ENCODE results near the gene CHIC2. TPM values are rescaled to one million over a fixed set of nuclear protein-coding genes. Genes with fewer than 3 reads are reported as not detected.

The CHIC2 gene
- total and polyA plus RNA-seq, 2 experiments from 2014 or later: 61.8 to 70.0 TPM

DNA sequence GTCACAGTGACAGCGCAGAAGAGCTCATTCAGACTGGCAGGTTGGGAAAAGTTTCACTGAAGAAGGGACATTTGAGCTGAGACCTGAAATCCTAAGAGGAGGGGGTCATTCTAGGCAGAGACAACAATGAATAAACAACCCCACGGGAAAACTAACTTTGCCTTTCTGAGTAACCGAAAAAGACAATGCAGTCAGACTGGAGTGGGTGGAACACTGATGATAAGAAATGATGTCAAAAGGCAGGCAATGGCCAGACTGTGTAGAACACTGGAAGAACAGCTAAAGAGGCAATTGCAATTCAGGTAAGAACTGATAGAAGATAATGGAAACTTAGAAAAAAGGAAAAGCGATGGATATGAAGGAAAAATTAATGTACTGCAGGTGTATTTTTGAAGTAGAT is 73.8 kb downstream of the CHIC2 start:
- Histone ChIP-seq H4K20me1 (ENCODE audit: insufficient read depth, poor library complexity, severe bottlenecking) (no peaks in the 10 kb centered on the region), H3K4me1 (ENCODE audit: insufficient read depth) (no peaks in the 10 kb centered on the region), H3K4me3 (no peak overlapping the region), H2AFZ (no peak overlapping the region), H3K9me2 (replicated peaks; ENCODE audit: insufficient read depth) (no peaks in the 10 kb centered on the region), H3K36me3 (replicated peaks; ENCODE audit: insufficient read depth, low read depth) (no peaks in the 10 kb centered on the region), H3K79me2 (no peaks in the 10 kb centered on the region), H3K4me2 (no peak overlapping the region), H3K27ac (no peak overlapping the region), H3K27me3 (no peaks in the 10 kb centered on the region), H3K9me3 (ENCODE audit: low read depth) (no peaks in the 10 kb centered on the region)
- DNase-seq (ENCODE audit: low spot score): no peak
- 65% methylated on average over 4 of the region's 4 CpGs for WGBS (ENCODE audit: low lambda C conversion rate, missing lambda C conversion rate)
- no peak for TF ChIP-seq EZH2 (IDR thresholded peaks at IDR 0.05; ENCODE audit: borderline replicate concordance)
- no peak for TF ChIP-seq EZH2phosphoT487 (IDR thresholded peaks at IDR 0.05; ENCODE audit: low read depth, severe bottlenecking, unreplicated experiment)
- TF ChIP-seq, protein P1, sequence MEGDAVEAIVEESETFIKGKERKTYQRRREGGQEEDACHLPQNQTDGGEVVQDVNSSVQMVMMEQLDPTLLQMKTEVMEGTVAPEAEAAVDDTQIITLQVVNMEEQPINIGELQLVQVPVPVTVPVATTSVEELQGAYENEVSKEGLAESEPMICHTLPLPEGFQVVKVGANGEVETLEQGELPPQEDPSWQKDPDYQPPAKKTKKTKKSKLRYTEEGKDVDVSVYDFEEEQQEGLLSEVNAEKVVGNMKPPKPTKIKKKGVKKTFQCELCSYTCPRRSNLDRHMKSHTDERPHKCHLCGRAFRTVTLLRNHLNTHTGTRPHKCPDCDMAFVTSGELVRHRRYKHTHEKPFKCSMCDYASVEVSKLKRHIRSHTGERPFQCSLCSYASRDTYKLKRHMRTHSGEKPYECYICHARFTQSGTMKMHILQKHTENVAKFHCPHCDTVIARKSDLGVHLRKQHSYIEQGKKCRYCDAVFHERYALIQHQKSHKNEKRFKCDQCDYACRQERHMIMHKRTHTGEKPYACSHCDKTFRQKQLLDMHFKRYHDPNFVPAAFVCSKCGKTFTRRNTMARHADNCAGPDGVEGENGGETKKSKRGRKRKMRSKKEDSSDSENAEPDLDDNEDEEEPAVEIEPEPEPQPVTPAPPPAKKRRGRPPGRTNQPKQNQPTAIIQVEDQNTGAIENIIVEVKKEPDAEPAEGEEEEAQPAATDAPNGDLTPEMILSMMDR (IDR thresholded peaks at IDR 0.05; ENCODE audit: poor library complexity): no peak

DNA sequence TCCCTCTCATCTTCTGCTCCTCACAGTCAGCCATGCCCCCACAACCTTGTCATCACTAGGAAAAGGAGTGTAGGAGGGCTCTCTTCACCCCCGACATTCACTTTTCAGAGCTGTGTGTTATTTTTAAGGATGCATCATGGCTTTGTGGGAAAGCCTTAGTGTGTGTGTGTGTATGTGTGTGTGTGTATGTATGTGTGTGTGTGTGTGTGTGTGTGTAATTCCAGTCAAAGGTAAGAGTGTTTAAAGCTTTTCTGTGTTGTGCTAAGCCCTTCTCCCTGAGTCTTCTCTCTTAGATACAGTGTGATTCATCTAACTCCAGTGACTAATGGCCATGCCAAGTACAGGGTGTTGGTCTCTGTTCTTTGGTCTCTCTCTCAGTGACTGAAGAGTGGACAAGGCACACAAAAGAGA is 76.6 kb downstream of the CHIC2 start:
- no peak overlapping the region for H3K27ac ChIP-seq
- no peak for TF ChIP-seq EZH2 (IDR thresholded peaks at IDR 0.05; ENCODE audit: borderline replicate concordance)
- TF ChIP-seq, protein P1 (IDR thresholded peaks at IDR 0.05; ENCODE audit: poor library complexity): no peak
- no peak for TF ChIP-seq EZH2phosphoT487 (IDR thresholded peaks at IDR 0.05; ENCODE audit: low read depth, severe bottlenecking, unreplicated experiment)
- no peaks in the 10 kb centered on the region for H4K20me1 ChIP-seq (ENCODE audit: insufficient read depth, poor library complexity, severe bottlenecking)
- no peaks in the 10 kb centered on the region for H3K4me1 ChIP-seq (ENCODE audit: insufficient read depth)
- WGBS (ENCODE audit: low lambda C conversion rate, missing lambda C conversion rate): 100% methylated on average over 1 of the region's 1 CpG
- H3K4me3 ChIP-seq: no peak overlapping the region
- no peak overlapping the region for H2AFZ ChIP-seq
- H3K4me2 ChIP-seq: no peak overlapping the region
- DNase-seq (ENCODE audit: low spot score): peak; percentile 10
- no peaks in the 10 kb centered on the region for H3K36me3 ChIP-seq (replicated peaks; ENCODE audit: insufficient read depth, low read depth)
- H3K9me2 ChIP-seq (replicated peaks; ENCODE audit: insufficient read depth): no peaks in the 10 kb centered on the region
- no peaks in the 10 kb centered on the region for H3K27me3 ChIP-seq
- no peaks in the 10 kb centered on the region for H3K9me3 ChIP-seq (ENCODE audit: low read depth)
- no peaks in the 10 kb centered on the region for H3K79me2 ChIP-seq

DNA sequence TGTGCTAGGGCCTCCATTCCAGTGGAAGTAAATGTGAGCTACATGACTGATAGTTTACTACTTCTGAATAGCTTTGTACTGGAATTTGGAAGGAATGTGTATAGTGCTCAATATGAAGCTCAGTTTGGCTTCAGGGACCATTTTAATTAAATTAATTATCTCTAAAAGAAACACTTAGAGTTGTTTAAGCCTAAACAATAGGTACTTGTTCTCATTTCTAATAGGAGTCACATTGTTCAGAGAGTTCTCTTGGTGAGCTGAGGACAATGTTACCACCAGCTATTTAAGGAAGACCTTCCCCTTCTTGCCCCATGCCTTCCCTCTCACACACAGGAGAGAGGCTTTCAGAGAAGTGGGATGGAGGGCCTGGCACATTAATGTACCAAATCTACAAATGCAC is 78.3 kb downstream of the CHIC2 start:
- Histone ChIP-seq H3K9me3 (ENCODE audit: low read depth) (no peaks in the 10 kb centered on the region), H3K4me3 (no peak overlapping the region), H3K79me2 (no peaks in the 10 kb centered on the region), H3K36me3 (replicated peaks; ENCODE audit: insufficient read depth, low read depth) (no peaks in the 10 kb centered on the region), H3K4me1 (ENCODE audit: insufficient read depth) (no peaks in the 10 kb centered on the region), H3K4me2 (no peak overlapping the region), H3K27ac (no peak overlapping the region), H3K9me2 (replicated peaks; ENCODE audit: insufficient read depth) (no peaks in the 10 kb centered on the region), H3K27me3 (no peaks in the 10 kb centered on the region), H4K20me1 (ENCODE audit: insufficient read depth, poor library complexity, severe bottlenecking) (no peaks in the 10 kb centered on the region), H2AFZ (no peak overlapping the region)
- no peak for DNase-seq (ENCODE audit: low spot score)
- TF ChIP-seq, protein P1 (IDR thresholded peaks at IDR 0.05; ENCODE audit: poor library complexity): no peak
- no peak for TF ChIP-seq EZH2 (IDR thresholded peaks at IDR 0.05; ENCODE audit: borderline replicate concordance)
- TF ChIP-seq EZH2phosphoT487 (IDR thresholded peaks at IDR 0.05; ENCODE audit: low read depth, severe bottlenecking, unreplicated experiment): no peak

DNA sequence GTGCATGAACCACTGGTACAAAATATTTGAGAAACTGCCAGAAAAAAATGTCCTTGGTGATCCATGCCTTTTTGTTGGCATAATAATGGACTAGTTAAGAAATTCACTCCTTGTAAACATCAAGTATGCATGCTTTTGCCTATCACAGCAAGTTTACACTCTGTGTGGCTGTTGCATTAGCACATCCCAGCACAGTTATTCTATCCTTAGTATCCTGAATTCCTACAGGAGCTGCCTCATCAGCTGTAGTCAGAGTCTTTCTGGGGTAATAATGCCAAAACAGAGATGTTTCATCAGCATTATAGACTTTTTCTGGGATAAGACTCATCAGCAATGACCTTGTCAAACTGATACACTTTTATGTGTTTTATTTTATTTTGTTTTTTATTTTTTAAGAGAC is 82.8 kb downstream of the CHIC2 start:
- H3K9me2 ChIP-seq (replicated peaks; ENCODE audit: insufficient read depth): no peaks in the 10 kb centered on the region
- no peak overlapping the region for H3K4me2 ChIP-seq
- no peaks in the 10 kb centered on the region for H3K27me3 ChIP-seq
- H2AFZ ChIP-seq: no peak overlapping the region
- H3K4me1 ChIP-seq (ENCODE audit: insufficient read depth): no peaks in the 10 kb centered on the region
- TF ChIP-seq EZH2phosphoT487 (IDR thresholded peaks at IDR 0.05; ENCODE audit: low read depth, severe bottlenecking, unreplicated experiment) (no peak), EZH2 (IDR thresholded peaks at IDR 0.05; ENCODE audit: borderline replicate concordance) (no peak)
- TF ChIP-seq, protein P1 (IDR thresholded peaks at IDR 0.05; ENCODE audit: poor library complexity): no peak
- H3K36me3 ChIP-seq (replicated peaks; ENCODE audit: insufficient read depth, low read depth): no peaks in the 10 kb centered on the region
- H3K9me3 ChIP-seq (ENCODE audit: low read depth): no peaks in the 10 kb centered on the region
- H3K4me3 ChIP-seq: no peak overlapping the region
- H3K79me2 ChIP-seq: no peaks in the 10 kb centered on the region
- no peak for DNase-seq (ENCODE audit: low spot score)
- no peak overlapping the region for H3K27ac ChIP-seq
- no peaks in the 10 kb centered on the region for H4K20me1 ChIP-seq (ENCODE audit: insufficient read depth, poor library complexity, severe bottlenecking)

Data from hepatocyte (in vitro differentiated cells).